Measurements from ENCODE around the gene PIGQ.

Gene PIGQ

GRCh38 chr16:534135-534534, 35.6 kb upstream of the PIGQ start:
- no peak for DNase-seq (ENCODE audit: low read depth)

GRCh38 chr16:534856-535445, 34.8 kb upstream of the PIGQ start:
- no peak for DNase-seq (ENCODE audit: low read depth)

- no peak for DNase-seq (ENCODE audit: low read depth)
Observed at GRCh38 chr16:535446-536405, 34.0 kb upstream of the PIGQ start.

- DNase-seq (ENCODE audit: low read depth) = no peak
Observed at GRCh38 chr16:536746-537145, 33.0 kb upstream of the PIGQ start.

GRCh38 chr16:537415-538335, 32.1 kb upstream of the PIGQ start:
- no peak for DNase-seq (ENCODE audit: low read depth)

GRCh38 chr16:539901-540530, 29.8 kb upstream of the PIGQ start:
- no peak for DNase-seq (ENCODE audit: low read depth)

GRCh38 chr16:540645-541340, 29.0 kb upstream of the PIGQ start:
- no peak for DNase-seq (ENCODE audit: low read depth)

- DNase-seq (ENCODE audit: low read depth) = no peak
Observed at GRCh38 chr16:543301-544164, 26.2 kb upstream of the PIGQ start.

GRCh38 chr16:544517-544916, 25.3 kb upstream of the PIGQ start:
- no peak for DNase-seq (ENCODE audit: low read depth)

GRCh38 chr16:546909-547770, 22.6 kb upstream of the PIGQ start:
- peak; percentile 31 for DNase-seq (ENCODE audit: low read depth)

- DNase-seq (ENCODE audit: low read depth) = no peak
Observed at GRCh38 chr16:548586-548985, 21.2 kb upstream of the PIGQ start.

- DNase-seq (ENCODE audit: low read depth) = no peak
Observed at GRCh38 chr16:549544-550263, 20.1 kb upstream of the PIGQ start.

GRCh38 chr16:551210-551609, 18.6 kb upstream of the PIGQ start:
- no peak for DNase-seq (ENCODE audit: low read depth)

GRCh38 chr16:552171-552570, 17.6 kb upstream of the PIGQ start:
- DNase-seq (ENCODE audit: low read depth) = no peak

- DNase-seq (ENCODE audit: low read depth) = no peak
Observed at GRCh38 chr16:553601-554296, 16.0 kb upstream of the PIGQ start.

- DNase-seq (ENCODE audit: low read depth) = no peak
Observed at GRCh38 chr16:554297-554621, 15.5 kb upstream of the PIGQ start.

GRCh38 chr16:554640-555365, 15.0 kb upstream of the PIGQ start:
- no peak for DNase-seq (ENCODE audit: low read depth)

Data from stimulated activated CD4-positive, alpha-beta T cell treated with anti-CD3 and anti-CD28 coated beads, Interleukin-2, amount 100 ng/mL, for 4 hours (primary cell).